Kidney (tissue), 14 donors: Measurements from ENCODE around the gene RPTOR. TPM values are rescaled to one million over a fixed set of nuclear protein-coding genes. Genes with fewer than 3 reads are reported as not detected.

Experiments
- DNase-seq, 5 donors: peaks; one replicate each; pipeline ENCODE4 v3.0.0-alpha.2; 2013 to 2020
- FAIRE-seq: peaks from 2 replicates; lab custom pipeline; 2012; peaks lifted over from hg19 to GRCh38; lab: Jason Lieb, UNC
- H3K27ac ChIP-seq, 2 donors: one replicate each; pipeline ENCODE4 v1.7.0; 2013; ENCODE audit warnings: low read depth in 2 of 2, low read length in 2 of 2, inconsistent platforms in 1 of 2
- H3K27me3 ChIP-seq: one replicate; pipeline ENCODE4 v1.7.1; 2013; ENCODE audit warnings: low read length, inconsistent platforms; ENCODE audit not compliant: control insufficient read depth, insufficient read depth
- H3K36me3 ChIP-seq, 3 donors: one replicate each; pipeline versions ENCODE4 v1.7.0 to v1.7.1; 2013; ENCODE audit warnings: low read length in 3 of 3, control low read depth in 1 of 3, inconsistent platforms in 1 of 3; ENCODE audit not compliant: insufficient read depth in 3 of 3, control insufficient read depth in 2 of 3
- H3K4me1 ChIP-seq, 3 donors: one replicate each; pipeline versions ENCODE4 v1.7.0 to v1.7.1; 2013; ENCODE audit warnings: low read length in 3 of 3, inconsistent platforms in 1 of 3, low read depth in 1 of 3; ENCODE audit not compliant: control insufficient read depth in 2 of 3, insufficient read depth in 2 of 3
- H3K4me3 ChIP-seq, 3 donors: one replicate each; pipeline versions ENCODE4 v1.7.0 to v1.8.1; 2013; ENCODE audit warnings: low read length in 3 of 3, control low read depth in 1 of 3, inconsistent platforms in 1 of 3
- H3K9ac ChIP-seq, 3 donors: one replicate each; pipeline versions ENCODE4 v1.7.0 to v1.7.1; 2013; ENCODE audit warnings: low read length in 3 of 3, control low read depth in 1 of 3, inconsistent platforms in 1 of 3
- H3K9me3 ChIP-seq, 3 donors: one replicate each; pipeline versions ENCODE4 v1.7.0 to v1.7.1; 2013; ENCODE audit warnings: low read length in 3 of 3, control low read depth in 1 of 3, inconsistent platforms in 1 of 3; ENCODE audit not compliant: control insufficient read depth in 2 of 3, insufficient read depth in 1 of 3
- intact Hi-C: fragments of 100-400 bp; cut with DNase I; formaldehyde crosslinking; loops from one replicate; pipeline ENCODE4 v1.11.1; 2022
- polyA plus RNA-seq: library from polyadenylated mRNA; stranded (reverse); fragments of 350-450 nt; fragmentation: Illumina TruSeq; extraction: RNeasy Lipid Tissue Mini Kit (QIAGEN cat#74804); gene quantifications from one replicate; pipeline ENCODE4 v1.2.3, GENCODE V29; 2014; ENCODE audit warnings: low read depth, low replicate concordance; ENCODE audit not compliant: insufficient read depth
- total RNA-seq: library from RNA; stranded (reverse); fragmentation: NEBNext Ultra II Directional; extraction: Animal tissue kit (Norgen Biotek cat#: 25700); gene quantifications from one replicate; pipeline ENCODE4 v1.2.1, GENCODE V29; 2021
- TF ChIP-seq, protein P1 (sequence below): IDR thresholded peaks from 3 replicates; pipeline ENCODE4 v1.5.1; 2012; ENCODE audit warnings: mild to moderate bottlenecking, moderate library complexity, borderline replicate concordance; ENCODE audit not compliant: insufficient read depth; ENCODE audit errors: extremely low read depth
- donor health status: control.
- donor health status: control.
- donor health status: control.
- donor health status: control.
- donor health status: control.
- donor health status: DM: yes; HTN: yes; CAD: no.
- donor health status: Normal renal cell carcinoma (clear cell type).

RPTOR gene
- total and polyA plus RNA-seq, 2 donors from 2014 or later = 5.5 to 37.6 TPM

DNA sequence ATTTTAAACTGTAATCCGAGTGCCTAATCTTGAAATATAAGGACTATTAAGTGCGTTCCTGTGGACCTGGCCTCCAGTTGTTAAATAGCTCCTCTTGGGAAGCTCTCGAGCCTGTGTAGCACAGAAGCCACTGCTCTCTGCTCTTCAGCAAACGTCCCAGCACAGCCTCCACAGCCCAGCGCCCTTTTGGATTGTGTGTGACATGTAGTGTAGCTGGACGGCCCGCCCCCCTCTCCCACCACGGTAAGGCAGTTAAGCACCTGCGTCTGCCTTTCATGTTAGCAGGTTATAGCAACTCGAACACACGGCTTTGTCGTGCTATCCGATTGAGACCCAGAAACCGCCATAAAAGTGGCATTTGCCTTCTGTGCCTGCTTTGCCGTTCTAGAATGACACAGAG lies 367.8 kb downstream of the RPTOR start:
- TF ChIP-seq, protein P1, sequence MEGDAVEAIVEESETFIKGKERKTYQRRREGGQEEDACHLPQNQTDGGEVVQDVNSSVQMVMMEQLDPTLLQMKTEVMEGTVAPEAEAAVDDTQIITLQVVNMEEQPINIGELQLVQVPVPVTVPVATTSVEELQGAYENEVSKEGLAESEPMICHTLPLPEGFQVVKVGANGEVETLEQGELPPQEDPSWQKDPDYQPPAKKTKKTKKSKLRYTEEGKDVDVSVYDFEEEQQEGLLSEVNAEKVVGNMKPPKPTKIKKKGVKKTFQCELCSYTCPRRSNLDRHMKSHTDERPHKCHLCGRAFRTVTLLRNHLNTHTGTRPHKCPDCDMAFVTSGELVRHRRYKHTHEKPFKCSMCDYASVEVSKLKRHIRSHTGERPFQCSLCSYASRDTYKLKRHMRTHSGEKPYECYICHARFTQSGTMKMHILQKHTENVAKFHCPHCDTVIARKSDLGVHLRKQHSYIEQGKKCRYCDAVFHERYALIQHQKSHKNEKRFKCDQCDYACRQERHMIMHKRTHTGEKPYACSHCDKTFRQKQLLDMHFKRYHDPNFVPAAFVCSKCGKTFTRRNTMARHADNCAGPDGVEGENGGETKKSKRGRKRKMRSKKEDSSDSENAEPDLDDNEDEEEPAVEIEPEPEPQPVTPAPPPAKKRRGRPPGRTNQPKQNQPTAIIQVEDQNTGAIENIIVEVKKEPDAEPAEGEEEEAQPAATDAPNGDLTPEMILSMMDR = no peak
- Histone ChIP-seq H3K4me3 (no peak overlapping the region), H3K9ac (no peak overlapping the region), H3K4me1 (no peaks in the 10 kb centered on the region), H3K36me3 (peaks cover 0 to 5% (median 0%) of the 10 kb centered on the region in 3 donors), H3K9me3 (no peaks in the 10 kb centered on the region), H3K27ac (no peak overlapping the region), H3K27me3 (no peaks in the 10 kb centered on the region)
- intact Hi-C loops = no loop called here
- peak in 1 of 5 donors; percentile 28 for DNase-seq
- FAIRE-seq = no peak

DNA sequence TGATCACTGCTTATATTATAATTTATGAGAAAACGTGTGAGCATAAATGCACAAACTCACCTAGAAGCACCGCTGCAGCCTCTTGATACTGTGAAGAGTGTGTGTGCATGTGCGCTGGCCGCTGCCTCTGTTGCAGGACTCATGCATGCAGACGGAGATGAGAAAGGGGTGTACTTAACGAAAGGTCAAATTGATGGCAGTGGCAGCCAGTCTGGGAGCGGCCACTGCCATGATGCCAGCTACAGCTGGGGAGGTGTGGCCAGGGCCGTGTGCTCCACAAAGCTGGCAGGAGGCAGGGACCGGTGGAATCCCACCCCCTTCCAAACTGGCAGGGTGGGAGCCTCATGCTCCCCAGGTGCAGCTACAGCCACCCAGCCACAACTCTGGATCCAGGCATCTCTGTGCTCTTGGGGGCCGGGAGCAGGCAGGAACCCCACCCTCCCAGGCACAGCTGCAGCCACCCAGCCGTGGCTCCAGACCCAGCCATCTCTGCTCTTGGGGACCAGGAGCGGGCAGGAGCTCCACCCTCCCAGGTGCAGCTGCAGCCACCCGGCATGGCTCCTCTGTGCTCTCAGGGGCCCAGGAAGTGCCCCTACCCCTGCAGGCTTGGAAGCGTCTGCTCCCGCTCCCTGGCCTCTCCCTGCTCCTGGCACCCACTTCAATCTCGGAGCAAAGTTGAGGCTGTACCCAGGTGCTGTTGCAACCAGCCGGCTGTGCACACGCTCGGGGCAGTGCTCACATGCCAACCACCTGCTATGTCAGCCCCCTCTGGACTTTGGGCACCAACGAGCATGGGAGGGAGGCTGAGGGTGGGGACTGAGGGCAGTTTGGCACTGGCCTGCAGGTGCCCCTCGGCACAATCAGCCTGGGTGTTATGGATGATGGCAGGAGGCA lies 369.5 kb downstream of the RPTOR start:
- intact Hi-C loops = no loop called here
- peaks cover 0 to 4% (median 1%) of the 10 kb centered on the region in 3 donors for H3K4me1 ChIP-seq
- no peak overlapping the region for H3K4me3 ChIP-seq
- H3K27ac ChIP-seq = no peak overlapping the region
- peaks cover 0 to 11% (median 0%) of the 10 kb centered on the region in 3 donors for H3K36me3 ChIP-seq
- TF ChIP-seq, protein P1 = no peak
- H3K9me3 ChIP-seq = no peaks in the 10 kb centered on the region
- DNase-seq = peak in 2 of 5 donors; percentile 21 to 51
- H3K9ac ChIP-seq = no peak overlapping the region
- H3K27me3 ChIP-seq = no peaks in the 10 kb centered on the region
- no peak for FAIRE-seq

DNA sequence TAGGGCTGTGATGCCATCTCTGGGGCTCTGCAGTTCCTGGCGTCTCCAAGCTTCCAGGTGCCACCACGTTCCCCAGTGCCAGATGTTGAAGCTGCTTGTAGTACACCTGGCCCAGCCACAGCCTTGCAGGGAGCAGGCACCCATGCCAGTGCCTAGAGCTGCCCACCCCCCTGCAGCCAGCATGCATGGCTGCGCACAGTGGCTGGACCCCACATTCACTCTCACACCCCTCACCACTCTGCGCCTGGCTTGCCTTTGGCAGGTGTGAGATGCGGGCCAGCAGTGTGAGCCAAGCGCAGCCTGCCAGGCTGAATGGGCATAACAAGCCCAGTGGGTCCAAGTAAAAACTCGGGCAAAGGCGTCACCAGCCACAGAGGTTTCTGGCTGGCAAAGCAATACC lies 371.6 kb downstream of the RPTOR start:
- DNase-seq (peak in 2 of 5 donors; percentile 20 to 35), FAIRE-seq (no peak)
- peaks cover 2 to 9% (median 8%) of the 10 kb centered on the region in 3 donors for H3K4me1 ChIP-seq
- no peak overlapping the region for H3K4me3 ChIP-seq
- no peak overlapping the region for H3K9ac ChIP-seq
- H3K36me3 ChIP-seq = peaks cover 0 to 11% (median 0%) of the 10 kb centered on the region in 3 donors
- intact Hi-C loops = no loop called here
- H3K9me3 ChIP-seq = no peaks in the 10 kb centered on the region
- TF ChIP-seq, protein P1 = no peak
- H3K27ac ChIP-seq = no peak overlapping the region
- H3K27me3 ChIP-seq = no peaks in the 10 kb centered on the region
